GM12878 (cell line): ENCODE results near the gene IGFBP1. TPM values are rescaled to one million over a fixed set of nuclear protein-coding genes. Genes with fewer than 3 reads are reported as not detected.

Experiments used
- ATAC-seq: fragments of 200-7000 bp; cut with Tn5 transposase; 3 replicates; pipeline ENCODE4 v1.9.1; 2020; ENCODE audit warnings: mild to moderate bottlenecking, moderate library complexity
- BruUV-seq: library from RNA; stranded (reverse); fragments of 400-500 nt; replicated peaks from 2 replicates; lab custom pipeline; 2021; lab: Mats Ljungman, UMichigan
- CTCF ChIA-PET: fragments of 300-600 bp; sonication (Branson Sonifier 250); formaldehyde crosslinking; extraction: SDS; loops from one replicate; lab custom pipeline; 2021; ENCODE audit warnings: inconsistent platforms; lab: Yijun Ruan, JAX
- POLR2A ChIA-PET: fragments of 350-600 bp; formaldehyde crosslinking; extraction: SDS; loops from one replicate; lab custom pipeline; 2021; ENCODE audit warnings: inconsistent platforms; lab: Charles Lee
- RAD21 ChIA-PET: fragments of 300-600 bp; sonication (Branson Sonifier 250); formaldehyde crosslinking; loops from one replicate; lab custom pipeline; 2023; ENCODE audit warnings: antibody characterized with exemption; ENCODE audit not compliant: unreplicated experiment; lab: Charles Lee
- SMC1A ChIA-PET: fragments of 300-600 bp; sonication (Branson Sonifier 250); formaldehyde crosslinking; loops from one replicate; lab custom pipeline; 2023; ENCODE audit not compliant: unreplicated experiment, uncharacterized antibody; lab: Charles Lee
- DNase-seq: peaks from one replicate; pipeline ENCODE4 v3.0.0-alpha.2; 2011; ENCODE audit warnings: low read depth, low spot score
- FAIRE-seq: peaks from 3 replicates; lab custom pipeline; 2011; peaks lifted over from hg19 to GRCh38; lab: Jason Lieb, UNC
- H2AFZ ChIP-seq: 2 replicates; pipeline ENCODE4 v1.6.0; 2011; ENCODE audit warnings: low read depth, low read length, control low read depth; ENCODE audit not compliant: control insufficient read depth
- H3K27ac ChIP-seq: 2 replicates; pipeline ENCODE4 v1.5.1; 2011; ENCODE audit warnings: control low read depth; ENCODE audit not compliant: control insufficient read depth, insufficient read depth
- H3K27me3 ChIP-seq, 2 experiments: replicated peaks in 1 of 2; 2 replicates each; pipeline versions ENCODE4 v1.6.0 to v1.6.1; 2011; ENCODE audit warnings: low read length in 1 of 2; ENCODE audit not compliant: control insufficient read depth in 2 of 2, insufficient read depth in 2 of 2
- H3K36me3 ChIP-seq, 2 experiments: 2 replicates each; pipeline ENCODE4 v1.5.1; 2011; ENCODE audit warnings: low read length in 1 of 2; ENCODE audit not compliant: control insufficient read depth in 2 of 2, insufficient read depth in 2 of 2
- H3K4me1 ChIP-seq: 2 replicates; pipeline ENCODE4 v1.6.1; 2011; ENCODE audit warnings: mild to moderate bottlenecking, low read length, moderate library complexity, mixed read lengths; ENCODE audit not compliant: control insufficient read depth, insufficient read depth
- H3K4me2 ChIP-seq: 2 replicates; pipeline ENCODE4 v1.6.0; 2011; ENCODE audit warnings: control low read depth; ENCODE audit not compliant: control insufficient read depth, insufficient read depth
- H3K4me3 ChIP-seq: fragments of 200-600 bp; sonication (generic); 2 replicates; pipeline ENCODE4 v1.5.1; 2016
- H3K79me2 ChIP-seq: 2 replicates; pipeline ENCODE4 v1.6.0; 2011; ENCODE audit warnings: low read length; ENCODE audit not compliant: control insufficient read depth, insufficient read depth
- H3K9ac ChIP-seq: 2 replicates; pipeline ENCODE4 v1.8.0; 2011; ENCODE audit warnings: low read length, control low read depth, mixed read lengths; ENCODE audit not compliant: control insufficient read depth, insufficient read depth
- H3K9me3 ChIP-seq: replicated peaks from 3 replicates; pipeline ENCODE4 v1.5.1; 2011; ENCODE audit warnings: mild to moderate bottlenecking, low read length; ENCODE audit not compliant: control insufficient read depth, insufficient read depth
- H4K20me1 ChIP-seq: 2 replicates; pipeline ENCODE4 v1.6.0; 2011; ENCODE audit not compliant: control insufficient read depth, insufficient read depth
- EED ChIP-seq: sonication (generic); IDR thresholded peaks from 2 replicates; pipeline ENCODE4 v1.6.1; 2016; ENCODE audit warnings: antibody characterized with exemption, low read depth
- IKZF1 ChIP-seq: fragments of 450-650 bp; conservative IDR thresholded peaks from 2 replicates; pipeline ENCODE4 v1.6.1; 2017; ENCODE audit warnings: antibody characterized with exemption, mild to moderate bottlenecking
- SIX5 ChIP-seq: IDR thresholded peaks from 2 replicates; pipeline ENCODE4 v1.6.1; 2011; ENCODE audit warnings: mild to moderate bottlenecking, low read depth, low read length, moderate library complexity; ENCODE audit not compliant: severe bottlenecking
- WGBS: methylation state at CpG from one replicate; pipeline ENCODE4 v1.1.6; 2016; ENCODE audit warnings: low lambda C conversion rate; ENCODE audit not compliant: insufficient replicate concordance, insufficient coverage; ENCODE audit errors: missing lambda C conversion rate; 5-methylcytosine and 5-hydroxymethylcytosine counted together
- in situ Hi-C: fragments of 300-500 bp; cut with MboI; formaldehyde crosslinking; loops from 9 replicates; pipeline ENCODE4 v1.14.3; 2018; ENCODE audit warnings: mixed read lengths
- intact Hi-C: fragments of 100-400 bp; cut with micrococcal nuclease; formaldehyde crosslinking; loops from one replicate; pipeline ENCODE4 v1.14.2; 2022; ENCODE audit not compliant: unreplicated experiment
- polyA plus RNA-seq, 11 experiments: library from polyadenylated mRNA; depleted of rRNA in 4 of 11; unstranded in 6 of 11; stranded (reverse) in 5 of 11; fragments of >200 nt; fragmentation: Nextera tagmentation in 4 of 11; fragmentation: Illumina TruSeq in 1 of 11; extraction: Ambion mirVana in 4 of 11; extraction: Trizol in 1 of 11; gene quantifications; 1 replicate in 1 of 11; 2 replicates in 10 of 11; pipeline versions ENCODE4 v1.2.1 to v1.2.3, GENCODE V29; 2011 to 2016; ENCODE audit warnings: inconsistent platforms in 2 of 11, missing spikeins in 2 of 11, low read depth in 1 of 11
- total RNA-seq, 4 experiments: library from RNA; depleted of rRNA in 3 of 4; stranded (reverse); fragments of >200 nt in 3 of 4; fragmentation: Illumina TruSeq in 1 of 4; extraction: Trizol in 1 of 4; gene quantifications; 2 replicates each; pipeline versions ENCODE4 v1.2.1 to v1.2.3, GENCODE V29; 2013 to 2021
- TF ChIP-seq, protein P1 (sequence below): IDR thresholded peaks from 2 replicates; pipeline ENCODE4 v1.6.1; 2012; ENCODE audit warnings: improper control_type of control experiment, low read depth, low read length; ENCODE audit not compliant: insufficient replicate concordance
- TF ChIP-seq, protein P2 (sequence below): fragments of 450-650 bp; IDR thresholded peaks from 2 replicates; pipeline ENCODE4 v1.6.1; 2018; ENCODE audit warnings: borderline replicate concordance, mild to moderate bottlenecking; ENCODE audit not compliant: partially characterized antibody

Gene IGFBP1
- total and polyA plus RNA-seq, 10 of the 15 experiments (the other 5 are each of a cell fraction or from before 2014, with no cell fraction given): 0.13 TPM; not detected in 9

DNA sequence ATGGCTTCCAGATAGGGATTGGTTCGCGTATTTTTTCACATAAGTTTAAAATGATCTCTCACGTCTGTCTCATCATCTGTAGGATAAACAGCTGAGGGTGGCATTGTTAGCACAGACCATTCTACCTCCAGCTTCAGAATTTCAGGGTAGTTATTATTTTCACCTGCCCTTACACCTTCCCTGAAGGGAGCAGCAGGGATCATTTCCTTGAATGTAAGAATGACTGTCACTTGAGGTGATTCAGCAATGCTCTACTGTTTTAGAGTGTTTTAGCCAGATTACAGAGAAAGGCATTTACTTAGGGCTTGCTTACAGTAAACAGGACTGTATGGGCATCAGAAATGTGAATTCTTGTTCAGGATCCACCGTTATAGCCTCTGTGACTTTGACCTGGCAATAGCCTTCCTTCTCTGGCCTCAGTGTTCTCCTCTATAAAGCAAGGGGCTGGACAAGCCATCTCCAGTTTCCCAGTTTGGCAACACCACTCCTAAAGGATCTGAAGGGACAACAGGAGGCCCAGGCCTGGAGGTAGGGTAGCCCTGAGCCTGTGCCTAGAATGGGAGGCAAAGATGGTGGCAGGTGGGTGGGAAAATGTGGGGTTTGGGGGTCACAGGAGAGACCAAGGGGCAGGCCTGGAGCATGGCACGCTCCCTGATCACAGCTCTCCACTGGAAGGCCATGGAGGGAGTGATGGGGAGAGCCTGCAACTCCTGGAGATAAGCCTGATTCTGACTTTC is 1.2 kb upstream of the IGFBP1 start:
- WGBS: 45% methylated on average over 5 of the region's 5 CpGs
- Histone ChIP-seq H3K4me1 (no peaks in the 10 kb centered on the region), H4K20me1 (0 out of 2 replicates have a peak, but pooled peaks cover 4% of the 10 kb centered on the region), H3K4me3 (no peak overlapping the region), H3K79me2 (no peaks in the 10 kb centered on the region)
- ChIA-PET CTCF (no interaction called here), SMC1A (no interaction called here), POLR2A (no interaction called here)
- FAIRE-seq: no peak
- DNase-seq: no peak
- BruUV-seq: no TSS peak
- TF ChIP-seq, protein P1, sequence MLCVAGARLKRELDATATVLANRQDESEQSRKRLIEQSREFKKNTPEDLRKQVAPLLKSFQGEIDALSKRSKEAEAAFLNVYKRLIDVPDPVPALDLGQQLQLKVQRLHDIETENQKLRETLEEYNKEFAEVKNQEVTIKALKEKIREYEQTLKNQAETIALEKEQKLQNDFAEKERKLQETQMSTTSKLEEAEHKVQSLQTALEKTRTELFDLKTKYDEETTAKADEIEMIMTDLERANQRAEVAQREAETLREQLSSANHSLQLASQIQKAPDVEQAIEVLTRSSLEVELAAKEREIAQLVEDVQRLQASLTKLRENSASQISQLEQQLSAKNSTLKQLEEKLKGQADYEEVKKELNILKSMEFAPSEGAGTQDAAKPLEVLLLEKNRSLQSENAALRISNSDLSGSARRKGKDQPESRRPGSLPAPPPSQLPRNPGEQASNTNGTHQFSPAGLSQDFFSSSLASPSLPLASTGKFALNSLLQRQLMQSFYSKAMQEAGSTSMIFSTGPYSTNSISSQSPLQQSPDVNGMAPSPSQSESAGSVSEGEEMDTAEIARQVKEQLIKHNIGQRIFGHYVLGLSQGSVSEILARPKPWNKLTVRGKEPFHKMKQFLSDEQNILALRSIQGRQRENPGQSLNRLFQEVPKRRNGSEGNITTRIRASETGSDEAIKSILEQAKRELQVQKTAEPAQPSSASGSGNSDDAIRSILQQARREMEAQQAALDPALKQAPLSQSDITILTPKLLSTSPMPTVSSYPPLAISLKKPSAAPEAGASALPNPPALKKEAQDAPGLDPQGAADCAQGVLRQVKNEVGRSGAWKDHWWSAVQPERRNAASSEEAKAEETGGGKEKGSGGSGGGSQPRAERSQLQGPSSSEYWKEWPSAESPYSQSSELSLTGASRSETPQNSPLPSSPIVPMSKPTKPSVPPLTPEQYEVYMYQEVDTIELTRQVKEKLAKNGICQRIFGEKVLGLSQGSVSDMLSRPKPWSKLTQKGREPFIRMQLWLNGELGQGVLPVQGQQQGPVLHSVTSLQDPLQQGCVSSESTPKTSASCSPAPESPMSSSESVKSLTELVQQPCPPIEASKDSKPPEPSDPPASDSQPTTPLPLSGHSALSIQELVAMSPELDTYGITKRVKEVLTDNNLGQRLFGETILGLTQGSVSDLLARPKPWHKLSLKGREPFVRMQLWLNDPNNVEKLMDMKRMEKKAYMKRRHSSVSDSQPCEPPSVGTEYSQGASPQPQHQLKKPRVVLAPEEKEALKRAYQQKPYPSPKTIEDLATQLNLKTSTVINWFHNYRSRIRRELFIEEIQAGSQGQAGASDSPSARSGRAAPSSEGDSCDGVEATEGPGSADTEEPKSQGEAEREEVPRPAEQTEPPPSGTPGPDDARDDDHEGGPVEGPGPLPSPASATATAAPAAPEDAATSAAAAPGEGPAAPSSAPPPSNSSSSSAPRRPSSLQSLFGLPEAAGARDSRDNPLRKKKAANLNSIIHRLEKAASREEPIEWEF: no peak
- TF ChIP-seq SIX5 (no peak), IKZF1 (no peak), EED (no peak)
- TF ChIP-seq, protein P2, sequence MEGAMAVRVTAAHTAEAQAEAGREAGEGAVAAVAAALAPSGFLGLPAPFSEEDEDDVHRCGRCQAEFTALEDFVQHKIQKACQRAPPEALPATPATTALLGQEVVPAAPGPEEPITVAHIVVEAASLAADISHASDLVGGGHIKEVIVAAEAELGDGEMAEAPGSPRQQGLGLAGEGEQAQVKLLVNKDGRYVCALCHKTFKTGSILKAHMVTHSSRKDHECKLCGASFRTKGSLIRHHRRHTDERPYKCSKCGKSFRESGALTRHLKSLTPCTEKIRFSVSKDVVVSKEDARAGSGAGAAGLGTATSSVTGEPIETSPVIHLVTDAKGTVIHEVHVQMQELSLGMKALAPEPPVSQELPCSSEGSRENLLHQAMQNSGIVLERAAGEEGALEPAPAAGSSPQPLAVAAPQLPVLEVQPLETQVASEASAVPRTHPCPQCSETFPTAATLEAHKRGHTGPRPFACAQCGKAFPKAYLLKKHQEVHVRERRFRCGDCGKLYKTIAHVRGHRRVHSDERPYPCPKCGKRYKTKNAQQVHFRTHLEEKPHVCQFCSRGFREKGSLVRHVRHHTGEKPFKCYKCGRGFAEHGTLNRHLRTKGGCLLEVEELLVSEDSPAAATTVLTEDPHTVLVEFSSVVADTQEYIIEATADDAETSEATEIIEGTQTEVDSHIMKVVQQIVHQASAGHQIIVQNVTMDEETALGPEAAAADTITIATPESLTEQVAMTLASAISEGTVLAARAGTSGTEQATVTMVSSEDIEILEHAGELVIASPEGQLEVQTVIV: no peak
- TF ChIP-seq, all 136 proteins: peak for 0
- no peak overlapping the region for H3K9ac ChIP-seq
- H2AFZ ChIP-seq: no peak overlapping the region
- H3K9me3 ChIP-seq: no peaks in the 10 kb centered on the region
- no peak overlapping the region for H3K4me2 ChIP-seq
- H3K27ac ChIP-seq: no peak overlapping the region
- no peak for ATAC-seq
- H3K27me3 ChIP-seq: peaks cover 0 to 18% of the 10 kb centered on the region in 2 experiments
- in situ Hi-C loops (no loop called here), intact Hi-C loops (no loop called here)
- RAD21 ChIA-PET: no interaction called here
- no peaks in the 10 kb centered on the region for H3K36me3 ChIP-seq
